NCI-H2107 treated with DMSO at 0.1 percent for 48 hours (cell line): Measurements from ENCODE around the gene UBXN4.
"Not testable (repeated sequence)": the region's sequence is repeated elsewhere in the genome, so short reads cannot be mapped to it uniquely, and the experiment has no call there.

Experiments used
- DNase-seq: peaks from one replicate; lab custom pipeline; 2025; ENCODE audit not compliant: unreplicated experiment; lab: John Stamatoyannopoulos, UW

UBXN4 gene

DNA sequence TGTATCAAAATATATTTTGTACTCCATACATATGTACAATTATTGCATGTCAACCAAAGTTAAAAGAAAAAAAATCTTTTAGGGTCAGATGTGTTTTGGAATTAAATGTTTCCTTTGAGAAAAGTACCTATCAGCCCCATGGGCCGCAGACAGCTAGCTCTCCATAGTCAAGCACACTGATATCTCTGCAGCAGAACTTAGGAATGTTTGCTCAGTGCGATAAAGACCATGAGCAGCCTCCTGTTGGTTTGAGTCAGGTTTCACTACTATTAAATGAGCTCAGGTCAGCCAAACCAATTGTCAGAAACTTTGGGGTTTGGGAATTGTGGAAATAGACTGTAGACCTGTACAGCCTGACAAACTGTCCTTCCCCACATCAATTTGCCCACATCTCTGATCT is 61.6 kb downstream of the UBXN4 start:
- DNase-seq, result no peak

DNA sequence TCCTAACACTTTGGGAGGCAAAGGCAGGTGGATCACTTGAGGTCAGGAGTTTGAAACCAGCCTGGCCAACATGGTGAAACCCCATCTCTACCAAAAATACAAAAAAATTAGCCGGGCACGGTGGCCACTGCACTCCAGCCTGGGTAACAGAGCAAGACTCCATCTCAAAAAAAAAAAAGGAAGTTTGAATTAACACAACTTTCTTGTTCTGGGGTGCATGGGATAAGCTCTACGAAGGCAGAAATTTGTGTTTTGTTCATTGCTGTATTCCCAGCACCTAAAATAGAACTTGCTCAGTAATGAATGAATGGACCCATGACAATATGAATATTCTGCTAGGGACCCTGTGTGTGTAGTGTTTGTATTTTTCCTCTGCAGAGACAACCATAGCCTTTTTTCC is 66.2 kb downstream of the UBXN4 start:
- not testable (repeated sequence) for DNase-seq

DNA sequence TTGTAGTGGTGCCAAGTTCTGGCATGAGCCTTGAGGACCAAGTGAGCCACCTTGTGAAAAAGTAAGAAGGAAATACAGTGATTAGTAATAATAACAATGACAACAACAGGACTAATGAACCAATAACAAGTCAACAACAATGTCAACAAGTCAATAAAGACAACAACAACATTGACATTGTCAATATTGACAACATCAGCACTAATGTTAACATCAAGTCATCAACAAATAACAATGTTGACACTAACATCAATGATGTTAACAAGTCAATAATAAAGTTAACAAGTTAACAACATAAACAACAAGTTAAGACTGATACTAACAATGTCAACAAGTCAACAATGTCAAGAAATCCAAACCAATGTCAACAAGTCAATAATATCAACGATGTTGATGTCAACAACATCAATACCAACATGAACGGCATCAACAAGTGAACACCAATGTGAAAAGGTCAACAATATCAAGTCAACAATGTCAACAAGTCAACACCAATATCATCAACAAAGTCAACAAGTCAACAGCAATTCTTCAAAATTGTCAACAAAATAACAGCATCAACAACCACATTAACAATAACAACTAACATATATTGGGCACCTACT is 71.4 kb downstream of the UBXN4 start:
- DNase-seq, result no peak

DNA sequence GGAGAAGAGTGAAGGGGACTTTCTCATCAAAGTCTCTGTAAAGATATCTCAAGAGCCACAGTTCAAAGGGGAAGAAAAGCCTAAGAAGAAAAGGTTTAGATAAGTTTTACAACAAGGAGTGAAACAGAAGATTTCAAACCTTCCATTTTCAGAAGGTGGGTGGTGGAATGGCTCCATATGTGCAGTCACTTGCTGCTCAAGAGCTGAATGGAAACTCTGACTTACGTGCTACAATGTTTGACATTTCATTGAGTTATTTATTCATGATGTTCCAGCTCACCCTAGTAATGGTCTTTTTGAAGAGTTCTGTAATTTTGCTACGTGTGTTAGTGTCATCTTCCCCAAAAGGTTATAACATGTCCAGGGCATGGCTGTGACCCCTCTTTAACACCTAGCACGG is 73.6 kb downstream of the UBXN4 start:
- no peak for DNase-seq

DNA sequence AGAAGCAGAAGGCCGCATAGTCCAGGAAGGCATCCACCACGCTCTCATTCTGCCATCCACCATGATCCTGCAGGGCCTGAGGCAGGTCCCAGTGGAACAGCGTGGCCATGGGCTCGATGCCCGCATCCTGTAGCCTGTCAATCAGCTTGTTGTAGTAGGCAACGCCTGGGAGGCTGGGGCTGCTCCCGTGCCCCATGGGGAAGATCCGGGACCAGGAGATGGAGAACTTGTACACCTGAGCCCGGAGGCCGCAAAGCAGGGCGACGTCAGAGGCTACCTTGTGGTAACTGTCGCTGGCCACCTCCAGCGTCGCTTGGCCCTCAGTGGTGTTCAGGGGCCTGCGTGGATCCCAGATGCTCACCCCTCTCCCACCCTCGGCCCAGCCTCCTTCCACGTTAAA is 75.8 kb downstream of the UBXN4 start:
- no peak for DNase-seq

DNA sequence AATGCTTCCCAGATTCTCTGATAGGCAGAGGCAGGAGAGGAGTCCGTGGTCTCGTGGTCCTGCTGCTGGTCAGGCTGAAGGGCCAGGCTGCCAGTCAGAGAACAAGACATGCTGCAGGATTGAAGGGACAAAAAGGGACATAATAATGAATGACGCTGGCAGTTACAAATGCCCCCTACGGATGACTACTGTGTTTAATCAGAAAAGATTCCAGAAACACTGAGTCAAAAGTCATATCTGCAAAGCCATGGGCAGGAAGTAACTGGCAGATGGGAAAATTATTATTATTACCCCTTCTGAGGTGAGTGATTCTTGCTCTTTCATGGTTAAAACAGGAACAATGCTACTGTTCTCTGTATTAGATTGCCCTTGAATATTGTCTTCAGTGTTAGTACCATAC is 76.3 kb downstream of the UBXN4 start:
- DNase-seq, result no peak

DNA sequence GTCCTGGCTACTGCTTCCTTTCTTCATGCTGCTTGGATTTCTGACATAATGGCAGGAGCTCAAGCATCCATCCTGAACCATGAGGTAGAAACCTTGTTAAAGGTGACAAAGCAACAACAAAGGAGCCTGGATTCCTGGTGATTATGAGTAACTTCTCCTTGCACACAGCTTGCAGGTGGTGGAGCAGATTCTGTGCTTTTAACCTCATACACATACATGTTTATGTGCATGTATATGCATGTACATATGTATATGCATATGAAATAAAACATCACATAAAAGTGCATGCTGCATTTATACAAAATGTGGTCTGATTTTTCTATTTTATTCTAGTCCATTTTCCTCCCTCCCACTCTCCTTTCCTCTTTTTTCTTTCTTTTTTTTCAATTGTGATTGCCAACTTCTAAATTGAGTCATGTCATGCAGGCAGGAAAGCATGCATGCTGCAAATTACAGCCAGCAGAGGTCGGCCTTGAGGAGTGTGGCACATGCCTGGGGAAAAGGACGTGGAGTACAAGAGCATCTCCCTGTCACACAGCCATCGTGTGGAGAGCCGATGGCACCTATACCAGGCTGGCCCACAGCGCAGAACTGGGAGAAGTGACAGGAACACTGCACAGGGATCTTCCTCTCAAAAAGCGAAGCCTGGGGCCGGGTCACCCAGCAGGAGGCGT is 77.4 kb downstream of the UBXN4 start:
- DNase-seq, result no peak

DNA sequence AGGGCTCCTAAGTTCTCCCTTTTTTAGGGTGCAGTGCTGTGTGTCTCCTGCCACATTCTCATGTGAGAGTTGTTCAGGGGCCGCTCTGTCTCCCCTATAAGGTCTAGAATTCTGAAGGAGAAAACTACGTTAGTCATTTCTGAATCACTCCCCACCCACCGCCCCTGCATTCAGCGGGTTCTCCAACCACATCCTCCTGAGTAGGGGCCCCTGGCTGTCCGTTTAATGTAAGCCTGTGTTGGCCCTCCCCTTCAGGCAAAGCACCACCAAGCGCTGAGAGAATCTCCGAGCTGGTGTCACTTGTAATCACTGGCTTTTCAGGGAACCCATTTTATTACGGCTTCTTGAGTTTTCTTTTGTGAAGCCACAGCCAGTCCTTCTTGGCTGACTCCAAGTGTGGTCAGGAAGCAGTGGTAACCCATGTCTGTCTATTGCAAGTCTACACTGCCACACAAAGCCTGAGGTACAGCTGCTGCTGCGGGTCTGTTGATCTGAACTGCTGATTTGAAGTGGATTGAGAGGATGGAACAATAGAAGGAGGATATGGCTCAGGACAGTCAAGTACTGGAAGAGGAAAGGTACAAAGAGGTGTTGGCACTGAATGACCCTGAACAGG is 78.5 kb downstream of the UBXN4 start:
- DNase-seq, result peak; percentile 50

DNA sequence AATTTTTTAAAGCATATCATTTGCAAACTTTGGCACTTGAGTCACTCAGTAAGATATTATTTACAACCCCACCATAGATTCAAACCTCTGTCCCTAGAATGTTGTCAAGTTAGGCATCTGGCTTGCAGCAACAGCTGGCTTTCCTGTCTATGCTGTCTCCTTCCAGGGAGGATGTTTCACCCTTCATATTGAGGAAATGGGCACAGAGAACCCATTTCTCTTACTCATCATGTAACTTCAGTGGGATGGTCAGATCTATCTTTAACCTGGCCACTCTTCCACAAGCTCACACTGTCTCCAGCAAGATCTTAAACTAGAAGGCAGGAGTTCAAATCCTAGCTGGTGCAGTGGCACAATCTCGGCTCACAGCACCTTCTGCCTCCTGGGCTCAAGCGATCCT is 79.5 kb downstream of the UBXN4 start:
- DNase-seq, result no peak

DNA sequence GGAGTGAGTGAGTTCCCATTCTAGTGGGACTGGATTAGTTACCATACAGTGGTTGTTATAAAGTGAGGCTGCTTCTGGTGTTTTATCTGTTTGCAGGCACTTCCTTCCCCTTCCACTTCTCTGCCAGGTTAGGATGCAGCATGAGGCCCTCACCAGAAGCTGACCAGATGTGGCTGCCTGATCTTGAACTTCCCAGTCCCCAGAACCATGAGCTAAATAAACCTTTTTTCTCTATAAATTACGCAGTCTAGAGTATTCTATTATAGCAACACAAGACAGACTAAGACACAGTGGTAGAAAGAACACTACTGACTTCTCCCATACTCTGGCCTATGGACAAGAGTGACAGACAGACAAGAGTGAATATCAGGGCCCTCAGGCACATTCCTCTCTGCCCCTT is 81.2 kb downstream of the UBXN4 start:
- no peak for DNase-seq

DNA sequence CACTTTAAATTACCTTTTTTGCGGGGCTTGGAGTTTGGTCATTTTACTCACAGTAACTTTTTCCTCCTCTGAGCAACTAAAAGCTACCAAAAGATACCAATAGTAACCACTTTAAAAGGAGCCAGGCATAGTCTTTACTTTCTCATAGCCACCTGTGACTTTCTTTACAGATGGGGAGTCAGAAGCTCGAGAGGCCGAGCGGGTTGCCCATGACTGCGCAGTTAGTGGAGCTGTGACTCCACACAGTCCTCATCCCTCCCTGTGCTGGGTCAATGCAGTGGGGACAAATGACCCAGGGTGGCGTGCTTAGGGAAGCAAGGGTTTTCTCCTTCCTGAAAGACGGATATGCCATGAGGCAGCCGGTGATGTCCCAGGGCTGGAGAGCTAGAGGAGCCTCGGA is 83.5 kb downstream of the UBXN4 start:
- DNase-seq, result no peak

DNA sequence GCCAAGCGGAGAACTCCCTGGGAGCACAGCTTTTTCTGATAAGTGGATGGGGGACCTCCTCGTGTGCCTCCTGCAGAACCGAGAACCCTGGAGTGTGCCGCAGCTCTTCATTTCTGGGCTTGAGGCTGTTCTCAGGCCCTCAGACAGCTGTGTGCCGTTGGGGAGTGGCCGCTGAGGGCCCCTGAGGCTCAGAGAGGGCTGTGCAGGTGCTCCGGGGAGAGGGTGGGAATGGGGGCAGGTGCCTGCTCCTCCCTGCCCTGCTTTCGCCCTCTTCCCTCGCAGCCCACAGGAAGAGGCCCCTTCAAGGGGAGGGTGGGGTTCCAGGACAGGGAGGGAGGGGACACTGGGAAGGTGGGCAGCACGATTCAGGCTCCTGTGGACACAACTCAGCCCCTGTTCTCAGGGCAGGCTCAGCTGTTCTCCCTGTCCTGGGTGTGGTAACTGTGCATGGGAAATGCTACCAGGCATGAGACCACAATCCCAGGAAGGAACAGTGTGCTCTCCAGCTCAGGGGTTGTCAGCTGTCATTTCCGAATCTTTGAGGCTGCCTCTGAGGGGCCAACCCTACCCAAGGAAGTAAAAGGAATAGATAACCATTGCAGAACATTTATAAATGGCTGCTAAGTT is 84.0 kb downstream of the UBXN4 start:
- no peak for DNase-seq

DNA sequence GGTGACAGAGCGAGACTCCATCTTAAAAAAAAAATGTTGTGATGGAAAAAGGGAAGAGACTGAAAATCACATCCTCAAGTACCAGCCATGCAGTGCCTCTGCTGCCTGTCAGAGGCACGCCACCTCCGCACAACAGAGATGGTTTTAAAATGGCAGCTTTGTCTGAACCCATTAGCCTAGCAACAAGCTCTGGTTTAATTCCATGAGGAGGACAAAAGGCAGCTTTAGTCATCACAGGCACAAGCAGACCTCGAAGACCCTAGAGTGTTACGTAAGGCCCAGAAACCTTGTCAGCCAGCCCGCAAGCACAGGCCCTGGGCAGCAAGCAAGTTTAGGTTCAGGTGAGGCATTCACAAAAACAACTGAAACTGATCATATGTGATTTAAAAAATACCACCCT is 84.9 kb downstream of the UBXN4 start:
- DNase-seq, result no peak

DNA sequence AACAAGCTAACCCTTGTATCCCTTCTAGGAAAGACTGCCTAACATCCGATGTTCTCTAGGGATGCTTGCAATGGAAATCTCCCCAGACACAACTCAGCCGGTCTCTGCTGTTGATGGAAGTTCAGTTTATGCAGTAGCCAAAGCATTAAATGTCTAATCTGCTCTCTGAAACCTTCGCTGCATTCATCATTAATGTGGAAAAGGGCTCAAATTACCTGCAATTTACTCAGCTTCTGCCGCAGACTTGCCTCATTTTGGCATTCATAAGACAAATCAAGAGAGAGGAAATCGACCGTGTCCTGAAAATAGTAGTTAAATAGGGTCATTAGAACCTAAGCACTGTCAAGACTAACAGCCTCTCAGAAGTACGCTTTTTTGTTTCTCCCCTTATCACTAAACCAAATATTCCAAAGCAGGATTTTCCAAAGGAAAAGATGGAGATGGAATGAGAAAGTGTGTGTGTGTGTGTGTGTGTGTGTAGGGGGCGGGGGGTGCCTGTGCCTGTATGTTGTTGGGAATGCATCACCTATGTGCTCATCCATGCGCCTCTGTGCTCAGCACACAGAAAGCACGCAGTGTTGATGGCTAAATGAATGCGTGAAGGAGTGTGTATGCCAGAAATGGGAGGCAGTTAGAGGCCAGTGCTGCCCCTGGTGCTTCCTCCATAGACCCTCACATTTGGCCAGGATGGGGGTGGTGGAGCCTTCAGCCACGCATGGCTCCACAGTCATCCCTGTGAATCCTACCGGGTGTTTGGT is 87.9 kb downstream of the UBXN4 start:
- DNase-seq, result peak; percentile 88

DNA sequence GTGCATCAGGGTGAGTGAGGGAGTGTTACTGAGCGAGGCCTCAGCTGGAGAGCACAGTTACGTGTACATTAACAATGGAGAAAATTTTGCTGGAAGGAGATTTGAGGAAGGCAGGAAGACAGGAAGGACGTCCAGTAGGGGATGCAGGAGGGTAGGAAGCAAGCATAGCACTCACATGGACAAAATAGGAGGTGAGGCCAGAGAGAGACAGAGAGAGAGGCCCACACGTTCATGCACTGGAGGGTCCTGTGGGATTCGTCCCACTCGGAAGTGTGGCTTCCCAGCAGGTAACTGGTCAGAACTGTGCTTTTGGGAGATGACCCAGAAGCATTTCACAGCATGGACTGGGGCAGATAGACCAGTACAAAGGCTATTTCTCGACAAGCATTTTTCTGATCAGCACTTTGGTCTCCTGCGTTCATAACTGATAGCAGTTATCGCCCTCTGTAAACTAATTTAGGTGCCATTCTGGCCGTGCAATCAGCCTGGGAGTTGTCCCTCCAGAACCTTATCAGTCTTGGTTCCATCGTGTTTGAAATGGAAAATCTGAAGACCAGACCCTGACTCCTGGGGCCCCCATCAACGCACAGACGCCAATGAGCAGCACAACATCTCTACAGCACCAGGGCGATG is 89.6 kb downstream of the UBXN4 start:
- DNase-seq, result no peak

DNA sequence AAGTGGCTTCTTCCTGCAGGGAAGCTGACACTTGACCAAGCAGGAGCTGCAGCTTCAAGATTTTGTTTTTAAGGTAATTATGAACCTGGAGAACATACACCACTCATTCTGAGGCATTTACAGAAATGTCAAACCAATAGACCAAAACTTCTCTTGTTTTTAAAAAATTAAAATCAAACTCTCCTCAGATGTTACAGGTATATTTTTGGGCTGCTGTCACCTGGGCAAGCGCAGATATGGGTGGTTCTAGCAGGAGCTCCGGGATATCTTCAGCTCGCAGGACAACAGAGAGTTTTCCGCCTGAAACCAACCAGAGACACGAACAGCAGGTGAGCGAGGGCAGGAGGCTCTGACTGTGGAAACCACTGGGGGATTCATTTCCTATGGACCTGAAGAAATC is 91.2 kb downstream of the UBXN4 start:
- DNase-seq, result no peak
